SK-N-SH (cell line): ENCODE data around the gene PRRT1B. TPM values are rescaled to one million over a fixed set of nuclear protein-coding genes. Genes with fewer than 3 reads are reported as not detected.

Experiments used
- CTCF ChIA-PET: fragments of 300-600, 350-600 bp; formaldehyde crosslinking; extraction: SDS; loops from one replicate; lab custom pipeline; 2021; lab: Yijun Ruan, JAX
- POLR2A ChIA-PET: fragments of 350-600 bp; sonication (Branson Sonifier 250); formaldehyde crosslinking; extraction: SDS; loops from one replicate; lab custom pipeline; 2020; ENCODE audit warnings: antibody characterized with exemption, inconsistent platforms; lab: Yijun Ruan, JAX
- DNase-seq: peaks from one replicate; pipeline ENCODE4 v3.0.0; 2012
- H2AFZ ChIP-seq: fragments of 200-600 bp; sonication (generic); 2 replicates; pipeline ENCODE4 v1.8.1; 2016; ENCODE audit warnings: antibody characterized with exemption, mild to moderate bottlenecking, low read depth
- H3F3A ChIP-seq: fragments of 200-600 bp; sonication (generic); replicated peaks from 2 replicates; pipeline ENCODE3; 2016; ENCODE audit warnings: antibody characterized with exemption, mild to moderate bottlenecking; ENCODE audit not compliant: insufficient read depth
- H3K27ac ChIP-seq, 2 experiments: fragments of 200-500 bp in 1 of 2; fragments of 200-600 bp in 1 of 2; sonication (Bioruptor generic) in 1 of 2; sonication (generic), shearing (Covaris generic) in 1 of 2; 2 replicates each; pipeline versions ENCODE4 v1.5.1 to v1.6.1; 2014 to 2016; ENCODE audit warnings: low read depth in 2 of 2, inconsistent platforms in 1 of 2, low read length in 1 of 2, mild to moderate bottlenecking in 1 of 2, mixed read lengths in 1 of 2
- H3K27me3 ChIP-seq: fragments of 200-600 bp; sonication (generic), shearing (Covaris generic); 2 replicates; pipeline ENCODE4 v1.6.1; 2016; ENCODE audit warnings: mixed run types; ENCODE audit not compliant: insufficient read depth
- H3K36me3 ChIP-seq, 2 experiments: fragments of 200-500 bp in 1 of 2; fragments of 200-600 bp in 1 of 2; sonication (Bioruptor generic) in 1 of 2; sonication (generic) in 1 of 2; replicated peaks in 1 of 2; 2 replicates each; pipeline versions ENCODE3 to v1.5.1; 2014 to 2016; ENCODE audit warnings: low read length in 1 of 2, mild to moderate bottlenecking in 1 of 2; ENCODE audit not compliant: insufficient read depth in 2 of 2, control insufficient read depth in 1 of 2
- H3K4me1 ChIP-seq, 2 experiments: fragments of 200-500 bp in 1 of 2; fragments of 200-600 bp in 1 of 2; sonication (Bioruptor generic) in 1 of 2; sonication (generic), shearing (Covaris generic) in 1 of 2; 2 replicates each; pipeline versions ENCODE4 v1.5.1 to v1.6.1; 2014 to 2016; ENCODE audit warnings: low read depth in 1 of 2, low read length in 1 of 2, mixed run types in 1 of 2; ENCODE audit not compliant: insufficient read depth in 2 of 2, control insufficient read depth in 1 of 2
- H3K4me2 ChIP-seq: fragments of 200-600 bp; sonication (generic), shearing (Covaris generic); 2 replicates; pipeline ENCODE4 v1.6.1; 2017; ENCODE audit warnings: mixed run types
- H3K4me3 ChIP-seq, 2 experiments: fragments of 200-500 bp in 1 of 2; fragments of 200-600 bp in 1 of 2; sonication (Bioruptor generic) in 1 of 2; sonication (generic), shearing (Covaris generic) in 1 of 2; 2 replicates each; pipeline versions ENCODE4 v1.5.1 to v1.8.1; 2014 to 2016; ENCODE audit warnings: low read depth in 2 of 2, inconsistent platforms in 1 of 2, low read length in 1 of 2, mild to moderate bottlenecking in 1 of 2, mixed read lengths in 1 of 2, moderate library complexity in 1 of 2
- H3K79me2 ChIP-seq: fragments of 200-600 bp; sonication (generic); 2 replicates; pipeline ENCODE4 v1.8.1; 2017; ENCODE audit warnings: mild to moderate bottlenecking; ENCODE audit not compliant: insufficient read depth
- H3K9ac ChIP-seq: fragments of 200-600 bp; sonication (generic); 2 replicates; pipeline ENCODE4 v1.6.1; 2017; ENCODE audit warnings: mixed run types
- H3K9me2 ChIP-seq: fragments of 200-600 bp; sonication (generic); 2 replicates; pipeline ENCODE4 v1.6.1; 2017; ENCODE audit warnings: mixed run types
- H3K9me3 ChIP-seq: fragments of 200-600 bp; sonication (generic); 2 replicates; pipeline ENCODE4 v1.6.1; 2017; ENCODE audit warnings: mixed run types, mild to moderate bottlenecking, moderate library complexity
- H4K20me1 ChIP-seq: fragments of 200-600 bp; sonication (generic); 2 replicates; pipeline ENCODE4 v1.6.1; 2017; ENCODE audit warnings: mild to moderate bottlenecking, mixed run types; ENCODE audit not compliant: insufficient read depth
- ELF1 ChIP-seq: IDR thresholded peaks from 2 replicates; pipeline ENCODE4 v1.4.0; 2012
- EP300 ChIP-seq, 2 experiments: IDR thresholded peaks; 2 replicates each; pipeline versions ENCODE4 v1.4.0 to v1.6.1; 2012; ENCODE audit warnings: borderline replicate concordance in 1 of 2, low read depth in 1 of 2, low read length in 1 of 2
- EZH2phosphoT487 ChIP-seq: fragments of 200-600 bp; sonication (generic); IDR thresholded peaks from 2 replicates; pipeline ENCODE4 v1.6.1; 2017; ENCODE audit warnings: low read depth, mixed run types, mild to moderate bottlenecking, antibody characterized with exemption, moderate library complexity, borderline replicate concordance
- FOXJ3 ChIP-seq: sonication (generic); formaldehyde crosslinking; IDR thresholded peaks from 2 replicates; pipeline ENCODE4 v1.5.1; 2020; ENCODE audit warnings: mild to moderate bottlenecking, missing genetic modification reagents
- GABPA ChIP-seq: IDR thresholded peaks from 2 replicates; pipeline ENCODE4 v1.4.0; 2012; ENCODE audit warnings: low read depth, mild to moderate bottlenecking
- GATA2 ChIP-seq: sonication (generic); formaldehyde crosslinking; IDR thresholded peaks from 2 replicates; pipeline ENCODE4 v1.5.0; 2020; ENCODE audit warnings: mild to moderate bottlenecking, missing genetic modification reagents
- IRF3 ChIP-seq: fragments of 150-350 bp; IDR thresholded peaks from 2 replicates; pipeline ENCODE4 v1.6.1; 2016; ENCODE audit warnings: mild to moderate bottlenecking, low read depth, low read length
- JUND ChIP-seq: IDR thresholded peaks from 2 replicates; pipeline ENCODE4 v1.4.0; 2012
- NFIC ChIP-seq: IDR thresholded peaks from 2 replicates; pipeline ENCODE4 v1.4.0; 2012; ENCODE audit warnings: borderline replicate concordance
- NRF1 ChIP-seq: IDR thresholded peaks from 2 replicates; pipeline ENCODE4 v1.6.1; 2012; ENCODE audit warnings: low read depth, mild to moderate bottlenecking, low read length
- RAD21 ChIP-seq: IDR thresholded peaks from 2 replicates; pipeline ENCODE4 v1.6.1; 2012; ENCODE audit warnings: mild to moderate bottlenecking, low read length
- RCOR1 ChIP-seq: fragments of 150-350 bp; IDR thresholded peaks from 2 replicates; pipeline ENCODE4 v1.6.1; 2017; ENCODE audit warnings: antibody characterized with exemption, low read length
- RFX5 ChIP-seq: IDR thresholded peaks from 2 replicates; pipeline ENCODE4 v1.6.1; 2012; ENCODE audit warnings: mild to moderate bottlenecking, improper control_type of control experiment, low read length
- RXRA ChIP-seq: IDR thresholded peaks from 2 replicates; pipeline ENCODE4 v1.4.0; 2012; ENCODE audit warnings: low read depth, mild to moderate bottlenecking, borderline replicate concordance
- SMC3 ChIP-seq: IDR thresholded peaks from 2 replicates; pipeline ENCODE4 v1.6.1; 2012; ENCODE audit warnings: low read depth, low read length, improper control_type of control experiment
- TEAD4 ChIP-seq: IDR thresholded peaks from 2 replicates; pipeline ENCODE4 v1.4.0; 2012; ENCODE audit warnings: mild to moderate bottlenecking, borderline replicate concordance; ENCODE audit not compliant: insufficient read depth
- USF2 ChIP-seq: fragments of 150-350 bp; IDR thresholded peaks from 2 replicates; pipeline ENCODE4 v1.6.1; 2017; ENCODE audit warnings: antibody characterized with exemption, low read length, low read depth, borderline replicate concordance
- ZBTB33 ChIP-seq: IDR thresholded peaks from 2 replicates; pipeline ENCODE4 v1.4.0; 2012; ENCODE audit warnings: low read depth, borderline replicate concordance
- WGBS: methylation state at CpG from one replicate; pipeline ENCODE4 v1.1.6; 2017; ENCODE audit warnings: low lambda C conversion rate; 5-methylcytosine and 5-hydroxymethylcytosine counted together
- polyA plus RNA-seq, 3 experiments: library from polyadenylated mRNA; depleted of rRNA; stranded (reverse); fragments of >200 nt; gene quantifications; 2 replicates each; pipeline ENCODE4 v1.2.3, GENCODE V29; 2012

The PRRT1B gene
- polyA plus RNA-seq, 1 of the 3 experiments (the other 2 are of a cell fraction): not detected

GRCh38 chr9:131575946-131576853 is 30.9 kb downstream of the PRRT1B start:
- H2AFZ ChIP-seq: no peak overlapping the region
- peaks cover 0 to 4% of the 10 kb centered on the region in 2 experiments; a peak in 1 of 4 replicates for H3K4me1 ChIP-seq
- no peak for TF ChIP-seq RFX5
- TF ChIP-seq RAD21: no peak
- H3K9me3 ChIP-seq: no peaks in the 10 kb centered on the region
- ChIA-PET CTCF (interaction anchor here (1.5 to 2.8 kb wide), 2 partner anchors 16 to 164 kb away, joined by 3 to 8 read pairs; no protein-coding TSS in a partner anchor), POLR2A (no interaction called here)
- DNase-seq: no peak
- H3K4me3 ChIP-seq: no peak overlapping the region
- no peak overlapping the region for H3K4me2 ChIP-seq
- H3K27me3 ChIP-seq: no peaks in the 10 kb centered on the region
- H4K20me1 ChIP-seq: no peaks in the 10 kb centered on the region
- H3F3A ChIP-seq: no peaks in the 10 kb centered on the region
- no peak overlapping the region for H3K27ac ChIP-seq
- H3K9me2 ChIP-seq: no peaks in the 10 kb centered on the region
- WGBS: 95% methylated on average over 23 of the region's 23 CpGs
- peaks cover 8 to 21% of the 10 kb centered on the region in 2 experiments for H3K36me3 ChIP-seq
- no peak overlapping the region for H3K9ac ChIP-seq
- no peaks in the 10 kb centered on the region for H3K79me2 ChIP-seq

- H3K27ac ChIP-seq: no peak overlapping the region
- H3K9ac ChIP-seq: no peak overlapping the region
- no peaks in the 10 kb centered on the region for H3K27me3 ChIP-seq
- WGBS: 93% methylated on average over 12 of the region's 25 CpGs
- no peak for DNase-seq
- no peak overlapping the region for H3K4me2 ChIP-seq
- CTCF ChIA-PET: interaction anchor here (0.9 to 2.8 kb wide), 3 partner anchors 15 to 163 kb away, joined by 3 to 9 read pairs (median 8); no protein-coding TSS in a partner anchor
- H3K79me2 ChIP-seq: no peaks in the 10 kb centered on the region
- H3K9me3 ChIP-seq: no peaks in the 10 kb centered on the region
- H2AFZ ChIP-seq: no peak overlapping the region
- H3K4me3 ChIP-seq: no peak overlapping the region
- H3K9me2 ChIP-seq: no peaks in the 10 kb centered on the region
- TF ChIP-seq NRF1: no peak
- TF ChIP-seq GATA2 (CRISPR knock-in tag): no peak
- TF ChIP-seq FOXJ3 (CRISPR knock-in tag): no peak
- no peak for TF ChIP-seq RAD21
- TF ChIP-seq ELF1: no peak
- no peak for TF ChIP-seq EZH2phosphoT487
- TF ChIP-seq USF2: no peak
- TF ChIP-seq JUND: no peak
- no peak for TF ChIP-seq IRF3
- TF ChIP-seq EP300 (IDR thresholded peaks at IDR 0.05; ENCODE audit: borderline replicate concordance in 1 of 2, low read depth in 1 of 2, low read length in 1 of 2): no peak
- TF ChIP-seq GABPA: no peak
- TF ChIP-seq ZBTB33: no peak
- TF ChIP-seq NFIC: no peak
- no peak for TF ChIP-seq RXRA
- TF ChIP-seq TEAD4: no peak
- no peak for TF ChIP-seq RCOR1
- TF ChIP-seq SMC3: no peak
- H4K20me1 ChIP-seq: no peaks in the 10 kb centered on the region
- peaks cover 0 to 4% of the 10 kb centered on the region in 2 experiments; a peak in 1 of 4 replicates for H3K4me1 ChIP-seq
- no peaks in the 10 kb centered on the region for H3F3A ChIP-seq
- H3K36me3 ChIP-seq: peaks cover 9 to 25% of the 10 kb centered on the region in 2 experiments
- POLR2A ChIA-PET: no interaction called here
Observed at GRCh38 chr9:131577005-131578000, 32.0 kb downstream of the PRRT1B start.
